HUDEP-2 (cell line): ENCODE data around the gene DENND1A.

Experiments
- DNase-seq, 76 experiments: peaks; one replicate each; lab custom pipeline; 2025; ENCODE audit not compliant: unreplicated experiment in 76 of 76; lab: John Stamatoyannopoulos, UW

Gene DENND1A

GRCh38 chr9:123478967-123479602, 450.8 kb downstream of the DENND1A start:
- no peak for DNase-seq

- no peak for DNase-seq
These were observed 451.8 kb downstream of the DENND1A start for GRCh38 chr9:123478160-123478559.

GRCh38 chr9:123475407-123475806, 454.5 kb downstream of the DENND1A start:
- DNase-seq, result no peak

- no peak for DNase-seq
These were observed 456.9 kb downstream of the DENND1A start for GRCh38 chr9:123472862-123473614.

GRCh38 chr9:123471843-123472570, 457.9 kb downstream of the DENND1A start:
- no peak for DNase-seq

- no peak for DNase-seq
These were observed 458.7 kb downstream of the DENND1A start for GRCh38 chr9:123470991-123471770.

- DNase-seq, result no peak
These were observed 459.7 kb downstream of the DENND1A start for GRCh38 chr9:123470121-123470782.

GRCh38 chr9:123469282-123469681, 460.6 kb downstream of the DENND1A start:
- no peak for DNase-seq

GRCh38 chr9:123468541-123468940, 461.4 kb downstream of the DENND1A start:
- DNase-seq, result no peak

- DNase-seq, result no peak
These were observed 464.6 kb downstream of the DENND1A start for GRCh38 chr9:123465304-123465703.

GRCh38 chr9:123460091-123460490, 469.8 kb downstream of the DENND1A start:
- DNase-seq, result no peak

- DNase-seq, result no peak
These were observed 472.3 kb downstream of the DENND1A start for GRCh38 chr9:123457583-123457982.

GRCh38 chr9:123456011-123456410, 473.9 kb downstream of the DENND1A start:
- no peak for DNase-seq

- no peak for DNase-seq
These were observed 474.7 kb downstream of the DENND1A start for GRCh38 chr9:123455187-123455586.

GRCh38 chr9:123454361-123454760, 475.6 kb downstream of the DENND1A start:
- no peak for DNase-seq

- no peak for DNase-seq
These were observed 476.1 kb downstream of the DENND1A start for GRCh38 chr9:123453831-123454321.

GRCh38 chr9:123453076-123453667, 476.8 kb downstream of the DENND1A start:
- DNase-seq, result no peak

- DNase-seq, result no peak
These were observed 478.9 kb downstream of the DENND1A start for GRCh38 chr9:123450996-123451395.

GRCh38 chr9:123450098-123450770, 479.7 kb downstream of the DENND1A start:
- no peak for DNase-seq
